ENCODE results near the gene P3H3.
A peak's percentile ranks its signal among the peaks of the same experiment; 100 is the strongest.

DNA sequence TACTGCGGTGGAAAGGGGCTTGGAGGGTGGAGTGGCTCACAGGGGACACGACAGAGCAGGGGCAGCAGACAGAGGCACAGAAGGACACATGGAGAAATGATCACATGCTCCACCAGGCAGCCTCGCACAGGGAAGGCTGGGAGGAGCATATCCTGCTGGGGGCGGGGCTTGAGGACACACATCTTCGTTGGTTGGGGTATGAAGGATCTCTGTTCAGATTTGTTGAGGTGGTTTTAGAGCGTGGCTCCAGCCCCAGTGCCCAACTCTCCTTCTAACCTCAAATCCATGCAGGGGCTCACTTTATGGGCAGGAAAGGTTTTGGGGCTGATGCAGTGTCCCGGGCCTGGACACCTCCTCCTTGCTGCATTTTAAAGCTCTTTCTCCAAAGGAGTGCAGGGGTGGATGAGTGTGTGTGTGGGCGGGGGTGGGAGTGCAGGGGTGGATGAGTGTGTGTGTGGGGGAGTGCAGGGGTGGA is 733 bp upstream of the P3H3 start:
- TF ChIP-seq JUN (IDR thresholded peaks at IDR 0.05; ENCODE audit: borderline replicate concordance, insufficient read depth, insufficient read length, low read depth) (no peak), POLR2A (IDR thresholded peaks at IDR 0.05; ENCODE audit: low read depth, low read length) (peak; percentile 50), POLR2AphosphoS5 (IDR thresholded peaks at IDR 0.05; ENCODE audit: insufficient read depth, low read depth, low read length) (peak; percentile 34), FOS (IDR thresholded peaks at IDR 0.05; ENCODE audit: borderline replicate concordance, insufficient read depth, low read length) (no peak), EZH2 (IDR thresholded peaks at IDR 0.05; ENCODE audit: borderline replicate concordance, low read depth, low read length, severe bottlenecking) (no peak), GATA2 (IDR thresholded peaks at IDR 0.05; ENCODE audit: insufficient read depth, insufficient read length, low read depth, low read length) (no peak), MYC (IDR thresholded peaks at IDR 0.05; ENCODE audit: low read depth, low read length) (no peak)
- TF ChIP-seq, protein P1, sequence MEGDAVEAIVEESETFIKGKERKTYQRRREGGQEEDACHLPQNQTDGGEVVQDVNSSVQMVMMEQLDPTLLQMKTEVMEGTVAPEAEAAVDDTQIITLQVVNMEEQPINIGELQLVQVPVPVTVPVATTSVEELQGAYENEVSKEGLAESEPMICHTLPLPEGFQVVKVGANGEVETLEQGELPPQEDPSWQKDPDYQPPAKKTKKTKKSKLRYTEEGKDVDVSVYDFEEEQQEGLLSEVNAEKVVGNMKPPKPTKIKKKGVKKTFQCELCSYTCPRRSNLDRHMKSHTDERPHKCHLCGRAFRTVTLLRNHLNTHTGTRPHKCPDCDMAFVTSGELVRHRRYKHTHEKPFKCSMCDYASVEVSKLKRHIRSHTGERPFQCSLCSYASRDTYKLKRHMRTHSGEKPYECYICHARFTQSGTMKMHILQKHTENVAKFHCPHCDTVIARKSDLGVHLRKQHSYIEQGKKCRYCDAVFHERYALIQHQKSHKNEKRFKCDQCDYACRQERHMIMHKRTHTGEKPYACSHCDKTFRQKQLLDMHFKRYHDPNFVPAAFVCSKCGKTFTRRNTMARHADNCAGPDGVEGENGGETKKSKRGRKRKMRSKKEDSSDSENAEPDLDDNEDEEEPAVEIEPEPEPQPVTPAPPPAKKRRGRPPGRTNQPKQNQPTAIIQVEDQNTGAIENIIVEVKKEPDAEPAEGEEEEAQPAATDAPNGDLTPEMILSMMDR (IDR thresholded peaks at IDR 0.05; ENCODE audit: extremely low read depth in 1 of 2, insufficient read depth in 1 of 2, low read depth in 1 of 2, low read length in 2 of 2) = no peak
- TF ChIP-seq, protein P2, sequence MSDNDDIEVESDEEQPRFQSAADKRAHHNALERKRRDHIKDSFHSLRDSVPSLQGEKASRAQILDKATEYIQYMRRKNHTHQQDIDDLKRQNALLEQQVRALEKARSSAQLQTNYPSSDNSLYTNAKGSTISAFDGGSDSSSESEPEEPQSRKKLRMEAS (IDR thresholded peaks at IDR 0.05; ENCODE audit: insufficient read depth, insufficient read length) = peak; percentile 38

Measured in endothelial cell of umbilical vein (primary cell).